Stimulated activated CD8-positive, alpha-beta memory T cell treated with anti-CD3 and anti-CD28 coated beads, Interleukin-4, amount 100 ng/mL, for 24 hours (primary cell): ENCODE measurements around the gene LRP3.
"Not testable (repeated sequence)": the region's sequence is repeated elsewhere in the genome, so short reads cannot be mapped to it uniquely, and the experiment has no call there.

Source experiments
- DNase-seq: peaks from one replicate; pipeline ENCODE4 v3.0.0-alpha.2; 2020; ENCODE audit warnings: low read depth

The LRP3 gene, protein sequence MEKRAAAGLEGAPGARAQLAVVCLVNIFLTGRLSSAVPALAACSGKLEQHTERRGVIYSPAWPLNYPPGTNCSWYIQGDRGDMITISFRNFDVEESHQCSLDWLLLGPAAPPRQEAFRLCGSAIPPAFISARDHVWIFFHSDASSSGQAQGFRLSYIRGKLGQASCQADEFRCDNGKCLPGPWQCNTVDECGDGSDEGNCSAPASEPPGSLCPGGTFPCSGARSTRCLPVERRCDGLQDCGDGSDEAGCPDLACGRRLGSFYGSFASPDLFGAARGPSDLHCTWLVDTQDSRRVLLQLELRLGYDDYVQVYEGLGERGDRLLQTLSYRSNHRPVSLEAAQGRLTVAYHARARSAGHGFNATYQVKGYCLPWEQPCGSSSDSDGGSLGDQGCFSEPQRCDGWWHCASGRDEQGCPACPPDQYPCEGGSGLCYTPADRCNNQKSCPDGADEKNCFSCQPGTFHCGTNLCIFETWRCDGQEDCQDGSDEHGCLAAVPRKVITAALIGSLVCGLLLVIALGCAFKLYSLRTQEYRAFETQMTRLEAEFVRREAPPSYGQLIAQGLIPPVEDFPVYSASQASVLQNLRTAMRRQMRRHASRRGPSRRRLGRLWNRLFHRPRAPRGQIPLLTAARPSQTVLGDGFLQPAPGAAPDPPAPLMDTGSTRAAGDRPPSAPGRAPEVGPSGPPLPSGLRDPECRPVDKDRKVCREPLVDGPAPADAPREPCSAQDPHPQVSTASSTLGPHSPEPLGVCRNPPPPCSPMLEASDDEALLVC

DNA sequence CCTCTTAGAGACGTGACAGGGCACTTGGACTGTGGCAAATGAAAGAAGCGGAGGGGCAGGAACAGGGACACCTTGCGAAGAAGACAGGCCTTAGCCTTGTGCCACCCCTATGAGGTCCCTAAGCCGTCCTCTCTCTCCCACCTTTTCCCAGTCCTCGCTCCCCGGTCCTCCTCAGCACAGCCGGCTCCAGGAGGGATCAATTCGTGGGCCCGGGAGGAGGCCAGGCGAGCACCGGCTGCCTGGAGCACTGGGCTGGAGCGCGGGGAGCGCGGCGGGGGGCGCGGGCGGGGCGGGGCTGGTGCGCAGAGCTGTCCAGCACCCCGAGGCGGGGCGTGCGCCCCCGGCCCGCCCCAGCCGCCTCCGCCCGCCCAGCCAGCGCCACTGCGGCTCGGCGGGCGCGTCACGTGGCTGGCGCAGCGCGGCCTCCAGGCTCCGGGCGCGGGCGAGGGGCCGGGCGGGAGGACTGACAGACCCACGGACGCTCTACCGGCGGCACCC, at the start of gene LRP3:
LRP3 (plus strand) TSS at position 466 of the 498 bp plus-strand sequence. CDS start 456 bp downstream, outside the sequence.
- DNase-seq = no peak

DNA sequence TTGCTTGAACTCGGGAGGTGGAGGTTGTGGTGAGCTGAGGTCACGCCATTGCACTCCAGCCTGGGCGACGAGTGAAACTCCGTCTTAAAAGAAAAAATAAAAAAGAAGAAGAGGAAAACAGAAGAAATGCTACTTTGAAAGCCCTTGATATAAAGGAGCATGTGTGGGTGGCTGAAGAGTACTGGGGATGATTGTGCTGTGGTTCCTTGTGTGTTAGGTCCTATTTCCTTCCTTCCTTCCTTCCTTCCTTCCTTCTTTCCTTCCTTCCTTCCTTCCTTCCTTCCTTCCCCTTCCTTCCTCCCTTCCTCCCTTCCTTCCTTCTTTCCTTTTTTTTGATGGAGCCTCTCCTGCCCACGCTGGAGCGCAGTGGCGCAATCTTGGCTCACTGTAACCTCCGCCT, 47.9 kb upstream of the LRP3 start:
- no peak for DNase-seq

DNA sequence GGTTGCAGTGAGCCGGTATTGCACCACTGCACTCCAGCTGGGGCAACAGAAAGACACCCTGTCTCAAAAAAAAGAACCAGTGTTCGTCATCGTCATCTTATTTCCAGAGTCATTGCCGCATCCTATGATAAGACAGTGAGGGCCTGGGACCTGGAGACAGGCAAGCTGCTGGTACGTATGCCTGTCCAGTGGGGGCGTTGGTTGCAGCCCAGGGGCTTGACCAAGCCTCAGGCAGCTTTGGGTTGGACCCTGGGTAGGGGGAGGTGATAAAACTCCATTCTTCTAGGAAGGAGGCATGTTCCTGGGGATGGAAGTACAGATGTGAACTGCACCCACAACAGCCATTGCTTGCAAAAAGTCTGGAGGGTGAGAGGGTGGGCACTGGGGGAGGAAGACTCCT, 46.6 kb upstream of the LRP3 start:
- no peak for DNase-seq

DNA sequence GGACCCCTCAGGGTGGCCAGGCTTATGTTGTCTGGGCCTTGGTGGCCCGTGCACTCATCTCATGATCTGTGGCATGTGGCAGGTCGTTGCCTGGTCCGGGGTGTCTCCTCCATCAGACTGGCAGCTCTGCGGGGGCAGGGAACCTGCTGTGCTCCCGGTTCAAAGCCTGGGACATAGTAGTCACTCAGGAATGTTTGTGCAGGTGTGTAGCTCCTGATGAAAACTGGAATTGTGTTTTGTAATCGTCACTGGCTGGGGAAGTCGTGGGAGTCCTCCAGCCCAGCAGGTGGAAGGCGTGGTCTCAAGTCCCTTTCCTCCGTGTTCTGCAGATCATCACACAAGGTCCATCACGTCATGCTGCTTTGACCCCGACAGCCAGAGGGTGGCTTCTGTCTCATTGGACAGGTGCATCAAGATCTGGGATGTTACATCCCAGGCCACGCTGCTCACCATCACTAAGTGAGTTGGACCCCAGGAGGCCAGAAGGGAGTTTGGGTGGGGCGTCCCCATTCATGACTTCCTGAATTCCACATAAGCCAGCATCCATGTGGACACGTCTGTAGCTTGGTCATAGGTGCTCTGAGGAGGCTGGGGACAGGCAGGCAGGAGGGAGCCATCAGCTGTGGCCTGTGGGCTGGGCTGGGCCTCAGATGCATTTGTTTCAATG, 43.1 kb upstream of the LRP3 start:
- no peak for DNase-seq

DNA sequence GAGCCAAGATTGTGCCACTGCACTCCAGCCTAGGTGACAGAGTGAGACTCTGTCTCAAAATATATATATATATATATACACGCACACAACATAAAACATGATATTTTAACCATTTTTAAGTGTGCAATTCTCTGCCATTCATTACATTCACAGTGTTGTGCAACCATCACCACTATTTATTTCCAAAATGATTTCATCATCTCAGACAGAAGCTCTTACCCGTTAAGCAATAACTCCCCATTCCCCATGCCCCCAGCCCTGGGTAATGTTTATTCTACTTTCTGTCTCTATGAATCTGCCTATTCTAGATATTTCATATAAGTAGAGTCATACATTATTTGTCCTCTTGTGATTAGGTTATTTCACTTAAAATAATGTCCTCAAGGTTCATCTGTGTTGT, 42.0 kb upstream of the LRP3 start:
- no peak for DNase-seq

DNA sequence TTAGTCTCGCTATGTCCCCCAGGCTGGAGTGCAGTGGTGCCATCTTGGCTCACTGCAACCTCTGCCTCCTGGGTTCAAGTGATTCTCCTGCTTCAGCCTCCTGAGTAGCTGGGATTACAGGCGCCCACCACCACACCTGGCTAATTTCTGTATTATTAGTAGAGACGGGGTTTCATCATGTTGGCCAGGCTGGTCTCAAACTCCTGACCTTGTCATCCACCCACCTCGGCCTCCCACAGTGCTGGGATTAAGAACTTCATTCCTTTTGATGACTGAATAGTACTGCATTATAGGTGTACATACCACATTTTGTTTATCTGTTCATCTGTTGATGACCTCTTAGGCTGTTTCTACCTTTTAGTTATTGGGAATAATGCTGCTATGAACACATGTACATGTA, 41.5 kb upstream of the LRP3 start:
- not testable (repeated sequence) for DNase-seq

DNA sequence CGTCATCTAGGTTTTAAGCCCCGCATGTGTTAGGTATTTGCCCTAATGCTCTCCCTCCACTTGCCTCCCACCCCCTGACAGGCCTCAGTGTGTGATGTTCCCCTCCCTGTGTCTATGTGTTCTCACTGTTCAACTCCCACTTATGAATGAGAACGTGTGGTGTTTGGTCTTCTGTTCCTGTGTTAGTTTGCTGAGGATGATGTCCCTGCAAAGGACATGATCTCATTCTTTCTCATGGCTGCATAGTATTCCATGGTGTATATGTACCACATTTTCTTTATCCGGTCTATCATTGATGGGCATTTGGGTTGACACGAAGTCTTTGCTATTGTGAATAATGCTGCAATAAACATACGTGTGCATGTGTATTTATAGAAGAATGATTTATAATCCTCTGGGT, 39.8 kb upstream of the LRP3 start:
- not testable (repeated sequence) for DNase-seq

DNA sequence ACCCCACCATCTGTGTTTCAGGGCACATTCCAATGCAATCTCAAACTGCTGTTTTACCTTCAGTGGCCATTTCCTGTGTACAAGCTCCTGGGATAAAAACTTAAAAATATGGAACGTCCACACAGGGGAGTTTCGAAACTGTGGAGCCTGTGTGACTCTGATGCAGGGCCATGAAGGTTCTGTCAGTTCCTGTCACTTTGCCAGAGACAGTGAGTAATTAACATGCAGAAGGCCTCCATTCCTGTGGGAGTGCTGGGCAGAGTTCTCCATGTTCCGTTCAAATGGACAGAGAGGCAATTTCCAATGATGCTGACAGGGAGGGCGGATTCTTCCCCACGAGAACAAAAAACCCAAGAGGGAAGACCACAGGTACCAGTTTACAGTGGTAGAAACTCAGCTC, 37.8 kb upstream of the LRP3 start:
- DNase-seq = no peak

DNA sequence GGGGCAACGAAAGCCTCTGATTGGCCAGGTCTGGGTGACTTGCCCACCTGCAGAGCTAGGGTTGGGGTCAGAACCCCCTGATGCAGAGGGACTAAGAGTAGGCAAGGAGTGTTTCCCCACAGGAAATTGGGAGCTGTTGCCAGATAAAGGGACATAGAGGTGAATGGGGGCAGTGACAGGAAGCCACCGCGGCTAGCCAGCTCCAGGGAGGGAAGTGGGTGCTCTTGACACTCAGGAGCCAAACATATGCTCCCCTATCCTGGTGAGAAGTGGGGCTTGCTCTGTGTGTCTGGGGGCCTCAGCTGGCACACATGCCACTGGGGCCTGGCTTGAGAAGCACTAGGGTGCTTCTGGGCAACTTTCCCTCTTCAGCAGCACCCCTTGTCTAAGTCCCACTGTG, 36.2 kb upstream of the LRP3 start:
- no peak for DNase-seq

DNA sequence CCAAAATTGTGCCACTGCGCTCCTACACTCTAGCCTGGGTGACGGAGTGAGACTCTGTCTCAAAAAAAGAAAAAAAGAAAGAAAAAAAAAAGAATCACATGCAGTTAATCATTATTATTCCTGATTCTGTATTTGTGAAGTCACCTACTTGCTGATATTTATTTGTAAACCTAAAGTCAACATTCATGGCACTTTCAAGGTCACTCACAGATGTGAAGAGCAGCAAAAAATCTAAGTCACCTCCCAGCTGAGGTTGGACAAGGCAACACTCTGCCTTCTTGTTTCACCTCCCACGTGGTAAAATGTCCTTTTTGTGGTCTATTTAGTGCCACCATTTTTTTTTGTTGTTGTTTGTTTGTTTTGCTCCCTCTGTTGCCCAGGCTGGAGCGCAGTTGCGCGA, 35.8 kb upstream of the LRP3 start:
- no peak for DNase-seq

DNA sequence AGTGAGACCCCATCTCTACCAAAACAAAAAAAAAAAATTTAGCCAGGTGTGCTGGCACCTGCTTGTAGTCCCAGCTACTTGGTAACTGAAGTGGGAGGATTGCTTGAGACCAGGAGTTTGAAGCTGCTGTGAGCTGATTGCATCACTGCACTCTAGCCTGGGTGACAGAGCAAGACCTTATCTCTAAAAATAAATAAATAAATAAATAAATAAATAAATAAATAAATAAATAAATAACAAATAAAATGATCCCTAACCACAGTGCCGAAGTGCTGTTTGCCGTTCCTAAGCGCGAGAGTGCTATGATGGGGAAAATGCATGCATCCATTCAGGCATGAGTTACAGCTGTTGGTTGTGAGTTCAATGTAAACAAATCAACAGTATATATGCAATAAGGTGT, 35.0 kb upstream of the LRP3 start:
- DNase-seq = no peak

DNA sequence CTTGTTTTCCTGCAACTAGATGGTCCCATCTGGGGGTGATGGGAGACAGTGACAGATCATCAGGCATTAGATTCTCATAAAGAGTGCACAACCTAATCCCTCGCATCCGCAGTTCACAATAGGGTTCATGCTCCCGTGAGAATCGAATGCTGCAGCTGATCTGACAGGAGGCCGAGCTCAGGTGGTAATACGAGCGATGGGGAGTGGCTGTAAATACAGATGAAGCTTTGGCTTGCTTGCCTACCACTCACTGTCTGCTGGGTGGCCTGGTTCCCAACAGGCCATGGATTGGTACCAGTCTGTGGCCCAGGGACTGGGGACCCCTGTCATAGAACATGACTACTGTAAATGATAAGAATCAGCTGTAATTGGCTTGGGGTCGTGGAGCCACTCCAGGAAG, 34.2 kb upstream of the LRP3 start:
- DNase-seq = no peak

DNA sequence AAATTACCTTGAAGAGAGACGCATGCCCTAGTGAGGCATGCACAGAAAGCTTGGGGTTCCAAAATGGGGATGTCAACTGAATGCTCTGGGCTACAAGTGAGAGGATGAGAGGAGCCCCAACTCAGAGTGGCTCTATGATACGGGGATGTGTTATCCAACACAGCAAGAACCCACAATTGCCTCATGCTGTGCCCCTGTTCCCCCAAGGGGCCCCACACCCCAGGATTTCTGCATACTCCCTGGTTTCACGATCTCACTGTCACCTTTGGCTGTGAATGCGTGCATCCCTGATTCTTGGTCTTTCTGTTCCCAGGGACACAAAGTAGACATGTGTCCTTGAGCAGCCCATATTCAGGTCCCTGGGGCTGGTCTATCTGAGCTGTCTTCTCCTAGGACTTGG, 32.9 kb upstream of the LRP3 start:
- no peak for DNase-seq

DNA sequence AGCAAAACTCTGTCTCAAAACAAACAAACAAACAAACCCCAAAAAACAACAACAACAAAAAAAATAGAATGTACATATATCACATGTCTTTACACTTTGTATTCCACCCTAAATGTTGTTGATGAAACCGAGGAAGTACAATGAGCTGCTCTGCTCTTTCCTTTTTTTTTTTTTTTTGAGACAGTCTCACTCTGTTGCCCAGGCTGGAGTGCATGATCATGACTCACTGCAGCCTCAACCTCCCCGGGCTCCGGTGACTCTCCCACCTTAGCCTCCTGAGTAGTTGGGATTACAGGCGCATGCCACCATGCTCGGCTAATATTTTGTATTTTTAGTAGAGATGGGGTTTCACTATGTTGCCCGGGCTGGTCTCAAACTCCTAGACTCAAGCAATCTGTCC, 30.6 kb upstream of the LRP3 start:
- DNase-seq = no peak

DNA sequence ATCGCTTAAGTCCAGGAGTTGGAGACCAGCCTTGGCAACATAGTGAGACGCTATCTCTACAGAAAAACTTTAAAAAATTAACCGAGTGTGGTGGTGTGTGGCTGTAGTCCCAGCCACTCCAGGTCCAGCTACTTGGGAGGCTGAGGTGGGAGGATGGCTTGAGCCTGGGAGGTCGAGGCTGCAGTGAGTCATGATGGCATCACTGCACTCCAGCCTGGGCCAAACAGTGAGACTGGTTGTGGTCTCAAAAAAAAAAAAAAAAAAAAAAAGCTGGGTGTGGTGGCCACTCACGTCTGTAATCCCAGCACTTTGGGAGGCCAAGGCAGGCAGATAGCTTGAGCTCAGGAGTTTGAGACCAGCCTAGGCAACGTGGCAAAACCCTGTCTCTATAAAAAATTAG, 28.1 kb upstream of the LRP3 start:
- not testable (repeated sequence) for DNase-seq

DNA sequence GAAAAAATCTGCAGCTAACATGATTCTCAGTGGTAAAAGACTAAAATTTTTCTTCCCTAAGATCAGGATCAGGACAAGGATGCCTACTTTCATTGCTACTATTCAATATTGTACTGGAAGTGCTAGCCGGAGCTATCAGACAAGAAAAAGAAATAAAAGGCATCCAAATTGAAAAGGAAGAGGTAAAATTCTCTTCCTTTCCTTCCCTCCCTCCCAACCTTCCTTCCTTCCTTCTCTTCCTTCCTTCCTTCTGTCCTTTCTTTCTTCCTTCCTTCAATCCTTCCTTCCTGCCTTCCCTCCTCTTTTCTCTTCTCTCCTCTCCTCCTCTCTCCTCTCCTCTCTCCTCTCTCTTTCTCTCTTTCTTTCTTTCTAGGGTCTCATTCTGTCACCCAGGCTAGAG, 26.7 kb upstream of the LRP3 start:
- no peak for DNase-seq

DNA sequence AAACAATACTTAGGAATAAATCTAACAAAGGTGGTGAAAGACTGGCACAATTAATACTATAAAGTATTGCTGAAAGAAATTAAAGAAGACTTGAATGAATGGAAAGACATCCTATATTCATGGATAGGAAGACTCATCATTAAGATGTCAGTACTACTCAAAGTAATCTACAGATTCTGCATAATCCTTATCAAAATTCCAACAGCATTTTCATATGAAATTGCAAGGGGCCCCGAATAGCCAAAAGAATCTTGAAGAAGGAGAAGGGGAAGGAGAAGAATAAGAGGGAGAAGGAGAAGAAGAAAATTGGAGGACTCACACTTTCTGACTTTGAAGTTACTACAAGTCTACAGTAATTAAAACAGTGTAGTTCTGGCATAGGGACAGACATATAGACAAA, 25.6 kb upstream of the LRP3 start:
- no peak for DNase-seq

DNA sequence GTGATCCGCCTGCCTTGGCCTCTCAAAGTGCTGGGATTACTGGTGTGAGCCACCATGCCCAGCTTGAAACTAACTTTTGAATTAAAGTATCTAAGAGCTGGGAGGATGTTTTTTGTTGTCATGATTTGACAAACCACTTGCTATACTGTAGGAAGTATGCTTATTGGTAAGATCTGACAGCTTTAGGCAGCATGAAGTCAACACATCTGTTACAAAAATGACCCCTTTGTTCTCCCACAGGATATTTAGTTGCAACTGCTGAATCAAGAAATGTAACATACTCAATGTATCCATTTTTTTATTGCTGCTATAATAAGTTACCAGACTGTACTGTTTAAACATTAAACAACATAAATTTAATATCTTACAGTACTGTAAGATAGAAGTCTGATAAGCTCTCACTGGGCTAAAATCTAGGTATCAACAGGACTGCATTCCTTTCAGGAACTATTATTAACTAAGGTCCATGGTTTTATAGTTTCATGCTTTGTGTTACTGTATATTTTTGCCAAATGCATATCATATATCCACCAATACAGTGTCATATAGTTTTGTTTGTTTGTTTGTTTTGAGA, 22.8 kb upstream of the LRP3 start:
- no peak for DNase-seq

DNA sequence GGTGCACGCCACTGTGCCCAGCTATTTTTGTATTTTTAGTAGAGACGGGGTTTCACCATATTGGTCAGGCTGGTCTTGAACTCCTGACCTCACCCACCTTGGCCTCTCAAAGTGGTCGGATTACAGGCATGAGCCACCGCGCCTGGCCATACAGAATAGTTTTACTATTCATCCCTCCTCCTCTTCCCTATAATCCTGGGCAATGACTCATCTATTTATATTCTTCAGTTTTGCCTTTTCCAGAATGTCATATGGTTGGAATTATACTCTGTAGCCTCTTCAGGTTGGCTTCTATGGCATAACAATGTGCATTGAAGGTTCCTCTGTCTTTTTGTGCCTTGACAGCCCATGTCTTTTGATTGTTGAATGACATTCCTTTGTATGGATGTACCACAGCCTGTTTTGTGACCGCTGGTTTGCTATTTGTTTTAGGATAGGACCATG, 22.2 kb upstream of the LRP3 start:
- DNase-seq = no peak

DNA sequence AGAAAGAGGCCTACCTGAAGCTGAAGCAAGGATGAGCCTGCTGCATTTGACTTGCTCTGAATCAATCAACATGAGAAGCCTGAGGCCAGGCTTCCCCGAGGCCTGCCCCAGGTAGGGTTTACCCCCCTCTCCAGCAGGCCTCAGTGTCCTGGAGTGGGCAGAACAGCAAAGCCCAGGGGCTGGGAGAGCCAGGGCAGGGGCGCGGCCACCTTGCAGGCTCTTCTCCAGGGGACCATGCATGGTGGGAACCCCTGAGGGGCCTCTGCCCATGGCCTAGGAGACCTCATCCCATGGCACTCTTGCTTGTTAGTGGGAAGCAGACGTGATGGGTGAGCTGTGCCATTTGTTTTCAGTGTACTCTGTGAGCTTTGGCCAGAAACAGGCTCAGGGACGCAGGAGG, 19.9 kb upstream of the LRP3 start:
- DNase-seq = no peak

DNA sequence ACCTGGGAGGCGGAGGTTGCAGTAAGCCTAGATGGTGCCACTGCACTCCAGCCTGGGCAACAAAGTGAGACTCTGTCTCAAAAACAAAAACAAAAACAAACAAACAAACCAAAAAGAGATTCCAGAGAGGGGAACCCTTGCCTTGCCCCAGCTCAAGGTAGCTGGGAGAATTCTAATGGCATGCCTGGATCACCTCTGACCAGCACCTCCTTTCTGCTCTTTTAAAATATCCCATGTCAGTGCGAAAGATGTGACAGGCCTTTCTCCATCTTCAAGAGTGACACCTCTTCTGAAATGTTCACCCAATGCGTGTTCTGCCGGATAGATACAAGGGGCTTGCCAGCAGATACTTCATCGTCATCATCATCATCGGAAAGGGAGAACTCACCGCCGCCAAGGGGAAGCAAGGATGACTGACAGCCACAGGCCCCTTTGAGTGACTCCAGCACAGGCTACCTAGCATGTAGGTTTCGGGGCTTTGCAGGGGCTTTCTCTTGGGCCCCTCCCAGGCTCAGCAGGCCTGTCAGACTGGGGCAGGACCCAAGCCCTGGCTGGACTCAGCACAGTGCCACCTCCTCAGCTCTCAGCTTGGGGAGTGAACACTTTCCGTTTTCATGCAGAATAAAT, 18.9 kb upstream of the LRP3 start:
- DNase-seq = no peak
